CD4-positive, alpha-beta T cell treated with Interleukin-21 for 1 hour (primary cell): ENCODE measurements around the gene KCNK17.

Experiments
- DNase-seq: peaks from one replicate; pipeline ENCODE4 v3.0.0-alpha.2; 2020

Gene KCNK17

DNA sequence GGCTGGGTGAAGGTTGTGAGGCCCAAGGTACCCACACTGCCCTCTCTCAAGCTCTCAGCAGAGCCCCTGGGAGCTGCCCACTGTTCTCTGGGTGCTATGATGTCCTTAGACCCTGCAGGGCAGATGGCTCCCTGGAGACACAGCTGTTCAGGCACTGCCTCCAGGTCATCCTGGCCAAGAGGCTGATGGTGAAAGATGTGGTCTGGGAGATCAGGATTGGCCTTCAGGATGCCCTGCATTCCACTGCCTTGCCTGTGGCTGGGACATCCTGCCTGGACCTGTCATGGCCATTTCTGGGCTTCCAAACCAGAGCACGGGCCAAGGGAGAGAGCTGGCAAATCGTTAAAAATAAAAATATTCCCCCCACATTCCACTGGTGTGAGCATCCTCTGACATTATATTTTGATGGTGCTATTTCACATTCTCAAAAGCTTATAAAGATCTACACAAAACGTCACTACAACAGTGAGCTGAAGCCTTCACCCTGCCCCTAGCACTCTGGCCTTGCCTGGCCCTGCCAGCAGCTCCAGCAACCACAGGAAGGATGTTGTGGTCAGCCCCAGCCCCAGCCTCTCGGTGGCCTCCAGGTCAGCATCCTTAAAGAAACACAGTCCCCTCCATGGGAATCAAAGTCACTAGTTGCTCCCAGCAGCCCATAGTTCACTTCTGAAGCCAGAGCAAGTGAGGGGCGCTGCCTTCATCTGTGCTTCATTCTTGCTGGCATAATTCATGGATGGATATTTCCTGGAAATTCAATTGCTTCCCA lies 21.7 kb upstream of the KCNK17 start:
- peak; percentile 15 for DNase-seq

- DNase-seq, result no peak
These were observed 19.6 kb upstream of the KCNK17 start for GRCh38 chr6:39333644-39334438.

DNA sequence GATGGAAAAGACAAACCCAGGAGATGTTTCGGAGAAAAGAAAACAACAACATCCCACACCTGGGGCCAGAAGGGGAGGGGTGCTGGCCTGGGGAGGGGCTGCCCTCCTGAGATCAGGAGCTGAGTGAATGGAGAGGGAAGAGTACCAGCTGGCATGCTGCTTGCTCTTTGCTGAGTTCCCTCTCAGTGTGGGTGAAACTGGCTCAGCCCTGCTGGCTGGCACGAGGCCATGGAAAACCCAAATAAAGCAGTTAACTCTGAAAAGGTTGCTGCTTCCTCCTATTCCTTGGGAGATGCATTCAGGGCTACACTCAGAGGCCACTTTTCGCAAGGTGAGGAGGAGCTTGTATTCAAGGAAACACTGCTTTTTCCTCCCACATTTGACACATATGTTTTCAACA lies 16.3 kb upstream of the KCNK17 start:
- no peak for DNase-seq

- DNase-seq, result peak; percentile 7
These were observed 15.8 kb upstream of the KCNK17 start for GRCh38 chr6:39330057-39330456.

DNA sequence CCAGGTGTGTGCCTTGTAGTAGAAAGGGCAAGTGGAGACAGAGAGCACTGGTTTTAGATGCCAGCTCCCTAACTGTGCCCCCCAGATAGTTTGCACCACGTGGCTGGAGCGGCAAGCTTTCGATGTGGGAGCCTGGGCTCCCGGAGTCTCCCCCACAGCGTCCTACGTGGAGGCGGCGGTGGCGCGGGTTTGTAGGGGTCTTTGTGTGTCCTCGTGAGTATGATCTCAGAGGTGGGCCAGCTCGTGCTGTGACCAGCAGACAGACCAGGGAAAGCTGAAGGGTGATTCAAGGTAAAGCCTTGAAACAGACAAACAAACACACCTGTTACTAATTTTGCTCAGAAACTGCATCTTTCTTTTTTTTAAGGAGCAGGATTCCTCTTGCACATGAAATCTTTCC lies 13.8 kb upstream of the KCNK17 start:
- no peak for DNase-seq

GRCh38 chr6:39327507-39327906 lies 13.3 kb upstream of the KCNK17 start:
- DNase-seq, result no peak

DNA sequence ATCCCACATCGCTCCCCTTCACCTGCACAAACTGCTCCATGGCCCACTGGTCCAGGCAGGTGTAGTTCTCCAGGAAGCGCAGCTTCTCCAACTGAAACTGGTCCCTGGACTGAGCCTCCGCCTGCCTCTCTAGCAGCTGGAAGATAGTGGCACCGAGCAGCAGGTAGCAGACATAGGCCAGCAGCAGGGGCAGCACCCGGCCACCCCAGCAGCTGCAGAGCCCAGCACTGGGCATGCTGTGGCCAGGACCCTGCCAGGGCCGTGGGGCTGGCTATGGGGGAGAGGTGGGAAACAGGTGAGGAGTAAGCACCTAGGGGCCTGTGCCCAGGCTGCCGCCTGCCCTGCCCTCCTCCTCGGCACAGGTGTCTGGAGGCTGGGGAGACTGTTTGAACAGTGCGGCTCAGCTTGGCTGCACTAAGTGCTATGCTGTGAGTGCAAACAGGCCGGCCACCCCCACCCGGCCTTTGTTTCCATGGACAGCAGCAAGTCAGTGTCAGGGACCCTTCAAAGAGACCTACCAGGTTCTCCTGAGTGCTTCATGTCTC lies 8.2 kb upstream of the KCNK17 start, which contains the start of gene KCNK16:
TSS of gene KCNK16 (minus strand) at position 397 of the 545 bp plus-strand sequence. CDS start at position 235, 162 bp downstream.
- no peak for DNase-seq

- DNase-seq, result no peak
These were observed 7.5 kb upstream of the KCNK17 start for GRCh38 chr6:39321761-39322160.

DNA sequence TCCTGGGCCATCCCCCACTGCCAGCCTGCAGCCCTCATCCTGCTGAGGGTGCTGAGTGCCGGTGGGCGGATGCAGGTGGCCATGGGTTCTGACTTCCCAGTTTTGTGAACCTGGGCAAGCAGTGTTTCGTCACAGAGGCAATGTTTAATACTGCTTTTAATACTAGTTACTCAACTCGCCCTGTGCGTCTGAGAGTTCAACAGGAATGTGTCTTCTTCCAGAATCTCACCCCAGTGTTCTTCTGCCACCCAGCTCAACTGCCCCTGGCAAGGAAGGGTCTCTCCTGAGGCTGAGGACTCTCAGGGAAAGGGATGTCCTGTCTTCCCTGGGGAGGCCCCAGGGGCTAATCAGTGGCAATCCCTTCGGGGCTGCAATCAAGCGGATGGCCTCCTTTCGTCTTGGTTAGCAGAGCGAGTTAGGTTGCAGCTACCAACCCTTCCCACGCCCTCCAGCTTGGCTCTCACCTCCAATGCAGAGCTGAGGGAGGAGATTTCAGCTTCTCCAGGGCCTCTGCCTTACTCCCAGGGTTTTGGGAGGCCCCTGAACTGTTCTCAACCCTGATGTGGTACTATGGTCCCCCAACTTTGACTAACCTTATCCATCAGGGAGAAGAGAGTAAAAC lies 6.3 kb upstream of the KCNK17 start:
- DNase-seq, result no peak

DNA sequence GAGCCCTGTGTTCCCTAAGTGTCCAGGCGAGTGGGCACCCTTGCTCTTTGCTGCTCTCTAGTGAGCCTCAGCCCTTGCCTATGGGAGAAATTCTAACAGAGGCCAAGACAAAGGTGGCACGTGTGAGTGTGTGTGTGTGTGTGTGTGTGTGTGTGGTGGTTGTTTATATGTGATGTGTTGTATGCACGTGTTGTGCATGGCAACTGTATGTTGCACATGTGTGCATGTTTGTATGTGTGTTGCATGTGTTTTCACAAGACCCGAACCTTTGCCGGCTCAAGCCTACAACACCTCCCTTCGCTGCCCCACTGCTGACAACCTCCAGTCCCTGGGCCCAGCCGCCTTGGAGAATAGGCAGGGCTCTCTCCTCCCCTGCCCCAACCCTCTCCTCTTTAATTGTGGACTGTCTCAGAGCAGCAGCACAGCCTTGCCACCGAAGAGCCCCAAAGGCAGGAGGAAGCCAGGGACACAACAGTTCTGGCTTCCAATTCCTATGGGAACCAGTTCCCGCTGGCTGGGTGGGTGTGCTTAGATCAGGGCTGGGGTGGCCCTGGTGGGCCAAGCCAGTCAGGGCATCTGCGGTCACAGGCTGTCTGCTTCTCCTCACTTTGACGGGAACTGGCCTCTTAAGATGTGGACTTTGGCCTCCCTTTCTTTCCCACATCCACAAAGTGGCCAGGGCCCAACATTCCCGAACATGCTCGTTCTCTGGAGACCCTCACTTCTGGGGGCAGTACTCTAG lies 5.6 kb upstream of the KCNK17 start:
- DNase-seq, result no peak

DNA sequence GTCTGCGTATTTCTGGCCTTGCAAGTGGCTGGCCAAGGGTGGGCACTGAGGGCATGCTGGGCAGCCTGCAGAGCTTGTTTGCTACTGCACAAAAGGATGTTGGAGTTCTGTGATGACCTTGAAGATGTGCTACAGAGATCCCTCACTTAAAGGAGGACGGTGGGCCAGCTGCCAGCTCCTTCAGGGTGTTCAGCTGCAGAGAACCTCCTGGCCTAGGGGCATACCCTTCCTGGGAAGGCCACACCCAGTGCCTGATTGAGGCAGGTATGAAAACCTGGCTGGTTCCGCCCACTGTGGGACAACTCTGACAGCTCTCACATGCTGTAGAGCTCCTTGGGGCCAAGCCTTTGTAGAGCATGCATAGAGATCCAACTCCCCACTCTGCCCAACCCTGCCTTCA lies 3.0 kb upstream of the KCNK17 start:
- DNase-seq, result no peak

GRCh38 chr6:39313526-39314272 lies 520 bp downstream of the KCNK17 start:
- no peak for DNase-seq

DNA sequence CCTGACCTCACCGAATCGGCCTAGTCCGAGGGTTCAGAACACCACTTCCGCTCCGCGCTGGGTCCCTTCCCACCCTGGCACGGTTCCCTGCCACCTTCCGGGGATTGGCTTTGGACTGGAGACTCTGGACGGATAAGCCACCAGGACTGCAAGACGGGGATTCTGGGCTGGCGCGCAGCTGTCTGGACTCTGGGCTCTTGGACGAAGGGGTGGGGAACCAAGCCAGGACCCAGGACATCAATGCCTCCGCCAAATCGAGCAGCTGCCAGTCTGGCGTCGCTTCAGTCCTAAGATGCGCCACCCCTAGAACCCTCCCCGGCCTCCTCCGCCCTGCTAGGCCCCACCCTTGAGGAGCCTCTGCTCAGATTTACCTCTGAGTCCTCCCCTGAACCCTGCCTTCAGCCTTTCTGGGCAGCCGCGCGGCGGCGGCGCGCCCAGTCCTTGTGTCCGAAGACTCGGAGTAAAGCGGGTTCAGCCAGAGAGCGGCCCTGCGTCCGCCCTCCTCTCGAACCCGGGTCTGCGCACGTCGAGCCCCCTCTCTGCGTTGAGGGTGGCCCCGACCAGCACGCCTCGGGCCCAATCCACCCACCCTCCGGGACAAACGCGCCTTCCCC lies 1.2 kb downstream of the KCNK17 start:
- no peak for DNase-seq

DNA sequence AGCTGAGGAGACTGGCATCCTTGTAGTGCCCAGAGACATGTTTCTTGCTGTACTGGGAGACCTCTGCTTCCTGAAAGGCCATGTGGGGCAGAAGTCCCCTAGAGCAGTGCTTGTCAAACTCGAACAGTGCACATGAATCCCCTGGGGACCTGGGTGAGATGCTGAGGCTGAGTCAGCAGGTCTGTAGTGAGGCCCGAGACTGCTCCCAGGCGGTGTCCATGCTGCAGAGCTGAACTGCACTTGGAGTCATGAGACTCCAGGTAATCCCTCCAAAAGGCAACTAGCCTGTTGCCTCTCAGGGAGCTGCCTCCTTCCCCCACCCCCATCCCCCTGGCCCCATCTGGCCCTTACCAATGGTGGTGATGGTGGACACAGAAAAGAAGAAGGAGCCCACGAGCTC lies 3.7 kb downstream of the KCNK17 start:
- no peak for DNase-seq

DNA sequence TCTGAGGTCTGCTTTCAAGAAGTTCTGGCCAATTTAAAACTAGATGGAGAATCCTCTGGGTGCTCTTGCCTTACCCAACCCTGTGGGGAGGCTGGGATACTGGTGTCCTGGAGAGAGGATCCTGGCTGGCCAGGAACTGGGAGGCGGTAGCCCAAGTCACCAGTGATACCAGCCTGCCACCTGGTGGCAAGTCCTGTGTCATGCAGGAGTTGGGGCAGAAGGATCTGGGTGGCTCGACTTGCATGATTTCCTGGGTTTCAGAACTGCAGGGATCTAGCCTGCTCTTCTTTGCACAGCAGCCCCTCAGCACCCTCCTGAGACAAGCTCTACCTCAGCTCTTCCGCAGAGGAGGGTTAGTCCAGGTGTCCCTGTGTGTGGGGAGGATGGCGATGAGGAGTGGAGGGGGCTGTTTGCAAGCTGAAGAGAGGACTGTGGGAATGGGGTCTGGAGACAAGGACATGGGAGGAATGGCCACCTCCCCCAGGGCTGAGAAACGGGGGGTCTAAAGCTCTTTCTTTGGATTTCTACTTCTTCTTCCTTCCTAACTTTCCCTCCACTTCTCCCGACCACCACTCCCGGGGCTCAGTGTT lies 4.2 kb downstream of the KCNK17 start:
- peak; percentile 49 for DNase-seq

GRCh38 chr6:39307462-39307861 lies 6.8 kb downstream of the KCNK17 start:
- no peak for DNase-seq

- DNase-seq, result no peak
These were observed 9.3 kb downstream of the KCNK17 start for GRCh38 chr6:39304951-39305350.

- no peak for DNase-seq
These were observed 10.6 kb downstream of the KCNK17 start for GRCh38 chr6:39303425-39304153.

- peak; percentile 81 for DNase-seq
These were observed 11.4 kb downstream of the KCNK17 start for GRCh38 chr6:39302669-39303424.

DNA sequence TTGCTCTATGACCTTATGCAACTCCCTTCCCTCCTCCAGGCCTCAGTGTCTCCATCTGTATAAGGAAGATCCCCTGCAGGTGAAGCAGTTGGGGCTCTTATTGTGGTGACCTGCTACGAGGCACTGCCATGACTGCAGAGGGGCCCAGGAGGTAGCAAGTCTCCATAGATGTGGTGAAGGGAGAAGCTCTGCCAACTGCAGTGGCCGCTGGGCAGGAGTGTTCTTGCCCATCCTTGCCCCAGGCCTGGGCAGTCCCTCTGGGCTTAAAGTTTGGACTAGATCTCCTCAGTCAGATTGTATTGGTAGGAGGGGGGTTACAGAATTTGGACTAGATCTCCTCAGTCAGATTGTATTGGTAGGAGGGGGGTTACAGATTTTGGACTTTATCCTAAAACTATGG lies 12.2 kb downstream of the KCNK17 start:
- no peak for DNase-seq
